ENCODE results near the gene ABCA4.

The ABCA4 gene

GRCh38 chr1:94079989-94080388 is 41.0 kb downstream of the ABCA4 start:
- no peak for DNase-seq

- DNase-seq = no peak
These were observed 41.6 kb downstream of the ABCA4 start for GRCh38 chr1:94079080-94079940.

- no peak for DNase-seq
These were observed 48.0 kb downstream of the ABCA4 start for GRCh38 chr1:94072840-94073522.

GRCh38 chr1:94071976-94072375 is 49.0 kb downstream of the ABCA4 start:
- no peak for DNase-seq

- DNase-seq = no peak
These were observed 49.6 kb downstream of the ABCA4 start for GRCh38 chr1:94071391-94071790.

GRCh38 chr1:94070865-94071264 is 50.1 kb downstream of the ABCA4 start:
- no peak for DNase-seq

GRCh38 chr1:94069919-94070285 is 51.0 kb downstream of the ABCA4 start:
- DNase-seq = no peak

- no peak for DNase-seq
These were observed 51.7 kb downstream of the ABCA4 start for GRCh38 chr1:94068999-94069918.

- DNase-seq = no peak
These were observed 52.6 kb downstream of the ABCA4 start for GRCh38 chr1:94068096-94068998.

GRCh38 chr1:94067196-94067595 is 53.8 kb downstream of the ABCA4 start:
- DNase-seq = no peak

- DNase-seq = no peak
These were observed 57.6 kb downstream of the ABCA4 start for GRCh38 chr1:94063379-94063778.

- DNase-seq = no peak
These were observed 59.2 kb downstream of the ABCA4 start for GRCh38 chr1:94061513-94062443.

- no peak for DNase-seq
These were observed 60.2 kb downstream of the ABCA4 start for GRCh38 chr1:94060720-94061119.

GRCh38 chr1:94058766-94059165 is 62.2 kb downstream of the ABCA4 start:
- no peak for DNase-seq

GRCh38 chr1:94056996-94057395 is 64.0 kb downstream of the ABCA4 start:
- DNase-seq = no peak

GRCh38 chr1:94056171-94056570 is 64.8 kb downstream of the ABCA4 start:
- DNase-seq = no peak

GRCh38 chr1:94055459-94056122 is 65.4 kb downstream of the ABCA4 start:
- DNase-seq = no peak

- no peak for DNase-seq
These were observed 70.3 kb downstream of the ABCA4 start for GRCh38 chr1:94050675-94051074.

GRCh38 chr1:94050254-94050653 is 70.7 kb downstream of the ABCA4 start:
- DNase-seq = no peak

GRCh38 chr1:94049791-94050190 is 71.2 kb downstream of the ABCA4 start:
- DNase-seq = no peak

Data from CD4-positive, alpha-beta T cell treated with Interleukin-15 for 1 hour (primary cell).